H1 (cell line): Measurements from ENCODE around the gene SYT2. TPM values are rescaled to one million over a fixed set of nuclear protein-coding genes. Genes with fewer than 3 reads are reported as not detected.

Experiments
- CTCF ChIA-PET: fragments of 300-600 bp; sonication (Branson Sonifier 250); formaldehyde crosslinking; loops from one replicate; lab custom pipeline; 2021; ENCODE audit not compliant: partially characterized antibody; lab: Charles Lee
- POLR2A ChIA-PET: fragments of 300-600 bp; sonication (Branson Sonifier 250); formaldehyde crosslinking; loops from one replicate; lab custom pipeline; 2021; ENCODE audit warnings: inconsistent platforms; ENCODE audit not compliant: partially characterized antibody; lab: Charles Lee
- DNase-seq, 2 experiments: peaks; one replicate each; pipeline versions ENCODE4 v3.0.0 to v3.0.0-alpha.2; 2010 to 2022; ENCODE audit warnings: low spot score in 2 of 2, low read depth in 1 of 2, mixed read lengths in 1 of 2
- FAIRE-seq: peaks from 2 replicates; lab custom pipeline; 2011; peaks lifted over from hg19 to GRCh38; lab: Jason Lieb, UNC
- H2AFZ ChIP-seq: 2 replicates; pipeline ENCODE4 v1.8.1; 2012; ENCODE audit warnings: low read length, inconsistent platforms
- H2AK5ac ChIP-seq: 2 replicates; pipeline ENCODE4 v1.6.1; 2013; ENCODE audit warnings: low read depth, low read length
- H2BK120ac ChIP-seq: replicated peaks from 2 replicates; pipeline ENCODE3; 2013; ENCODE audit warnings: low read depth, low read length, inconsistent platforms
- H2BK12ac ChIP-seq: 2 replicates; pipeline ENCODE4 v1.6.1; 2013; ENCODE audit warnings: low read depth, low read length
- H2BK15ac ChIP-seq: 2 replicates; pipeline ENCODE4 v1.6.1; 2013; ENCODE audit warnings: low read length
- H2BK20ac ChIP-seq: 2 replicates; pipeline ENCODE4 v1.6.1; 2013; ENCODE audit warnings: low read length
- H2BK5ac ChIP-seq: 2 replicates; pipeline ENCODE4 v1.6.1; 2013; ENCODE audit warnings: low read depth, low read length
- H3K14ac ChIP-seq: 2 replicates; pipeline ENCODE4 v1.6.1; 2013; ENCODE audit warnings: inconsistent platforms; ENCODE audit not compliant: insufficient read length
- H3K18ac ChIP-seq: 2 replicates; pipeline ENCODE4 v1.6.1; 2013; ENCODE audit warnings: low read length; ENCODE audit errors: extremely low read depth
- H3K23ac ChIP-seq: 2 replicates; pipeline ENCODE4 v1.6.1; 2013; ENCODE audit warnings: inconsistent platforms; ENCODE audit not compliant: insufficient read length
- H3K23me2 ChIP-seq: 2 replicates; pipeline ENCODE4 v1.6.1; 2013; ENCODE audit warnings: low read depth, low read length
- H3K27ac ChIP-seq: 2 replicates; pipeline ENCODE4 v1.6.1; 2011; ENCODE audit warnings: low read depth, low read length, inconsistent platforms
- H3K27me3 ChIP-seq, 4 experiments: replicated peaks in 1 of 4; 1 replicate in 1 of 4; 2 replicates in 3 of 4; pipeline versions ENCODE4 v1.6.1 to v1.8.1; 2011 to 2013; ENCODE audit warnings: low read length in 3 of 4, mild to moderate bottlenecking in 3 of 4, inconsistent platforms in 2 of 4, mixed read lengths in 2 of 4, moderate library complexity in 1 of 4; ENCODE audit not compliant: control insufficient read depth in 3 of 4, insufficient read depth in 3 of 4; ENCODE audit errors: extremely low read depth in 1 of 4
- H3K36me3 ChIP-seq, 4 experiments: 2 replicates each; pipeline versions ENCODE4 v1.6.1 to v1.8.1; 2011 to 2013; ENCODE audit warnings: mild to moderate bottlenecking in 4 of 4, low read length in 3 of 4, moderate library complexity in 2 of 4, control low read depth in 1 of 4, inconsistent platforms in 1 of 4; ENCODE audit not compliant: insufficient read depth in 4 of 4, control insufficient read depth in 2 of 4
- H3K4ac ChIP-seq: replicated peaks from 2 replicates; pipeline ENCODE3; 2013; ENCODE audit warnings: low read length, low read depth, mixed read lengths, inconsistent platforms; ENCODE audit not compliant: insufficient read length
- H3K4me1 ChIP-seq, 4 experiments: replicated peaks in 1 of 4; 1 replicate in 1 of 4; 2 replicates in 3 of 4; pipeline versions ENCODE4 v1.6.1 to v1.8.1; 2011 to 2013; ENCODE audit warnings: low read length in 3 of 4, inconsistent platforms in 2 of 4, mixed read lengths in 1 of 4; ENCODE audit not compliant: insufficient read depth in 4 of 4, control insufficient read depth in 3 of 4
- H3K4me2 ChIP-seq, 2 experiments: 2 replicates each; pipeline versions ENCODE4 v1.6.1 to v1.8.1; 2011 to 2013; ENCODE audit warnings: low read depth in 2 of 2, low read length in 2 of 2, control low read depth in 1 of 2, inconsistent platforms in 1 of 2, mild to moderate bottlenecking in 1 of 2; ENCODE audit not compliant: insufficient read depth in 1 of 2
- H3K4me3 ChIP-seq, 4 experiments: fragments of 200-600, 300-600 bp in 1 of 4; sonication (generic), shearing (Covaris generic), sonication (Bioruptor Twin) in 1 of 4; 2 replicates each; pipeline versions ENCODE4 v1.5.1 to v1.8.1; 2011 to 2016; ENCODE audit warnings: low read length in 4 of 4, low read depth in 3 of 4, control low read depth in 2 of 4, inconsistent platforms in 2 of 4, mild to moderate bottlenecking in 2 of 4, mixed read lengths in 1 of 4, moderate library complexity in 1 of 4; ENCODE audit not compliant: insufficient read depth in 2 of 4; ENCODE audit errors: extremely low read depth in 1 of 4
- H3K56ac ChIP-seq: replicated peaks from 2 replicates; pipeline ENCODE3; 2013; ENCODE audit warnings: low read depth, mild to moderate bottlenecking, mixed read lengths, low read length, inconsistent platforms; ENCODE audit not compliant: insufficient read length
- H3K79me1 ChIP-seq: 2 replicates; pipeline ENCODE4 v1.6.1; 2013; ENCODE audit warnings: low read depth, low read length, control low read depth
- H3K79me2 ChIP-seq, 2 experiments: 2 replicates each; pipeline versions ENCODE4 v1.6.1 to v1.8.1; 2012 to 2013; ENCODE audit warnings: low read length in 2 of 2, mild to moderate bottlenecking in 2 of 2, inconsistent platforms in 1 of 2; ENCODE audit not compliant: insufficient read depth in 2 of 2, control insufficient read depth in 1 of 2
- H3K9ac ChIP-seq, 4 experiments: replicated peaks in 1 of 4; 1 replicate in 1 of 4; 2 replicates in 3 of 4; pipeline versions ENCODE4 v1.6.1 to v1.8.1; 2011 to 2013; ENCODE audit warnings: low read depth in 3 of 4, low read length in 3 of 4, control low read depth in 2 of 4, mild to moderate bottlenecking in 2 of 4, moderate library complexity in 2 of 4, inconsistent platforms in 1 of 4; ENCODE audit errors: extremely low read depth in 1 of 4
- H3K9me3 ChIP-seq, 2 experiments: 2 replicates each; pipeline versions ENCODE4 v1.6.1 to v1.8.1; 2012 to 2013; ENCODE audit warnings: mild to moderate bottlenecking in 2 of 2, moderate library complexity in 2 of 2, control low read depth in 1 of 2, inconsistent platforms in 1 of 2, low read depth in 1 of 2, low read length in 1 of 2, mixed read lengths in 1 of 2; ENCODE audit not compliant: insufficient read depth in 2 of 2
- H4K20me1 ChIP-seq, 2 experiments: replicated peaks in 1 of 2; 2 replicates each; pipeline versions ENCODE3 to v1.8.1; 2011 to 2013; ENCODE audit warnings: inconsistent platforms in 2 of 2, low read length in 2 of 2, mild to moderate bottlenecking in 1 of 2; ENCODE audit not compliant: insufficient read depth in 2 of 2, control insufficient read depth in 1 of 2
- H4K5ac ChIP-seq: 2 replicates; pipeline ENCODE4 v1.6.1; 2013; ENCODE audit warnings: low read length, low read depth, mixed read lengths, inconsistent platforms; ENCODE audit not compliant: insufficient read length
- H4K8ac ChIP-seq: 2 replicates; pipeline ENCODE4 v1.8.0; 2013; ENCODE audit warnings: mild to moderate bottlenecking, moderate library complexity, low read length, inconsistent platforms; ENCODE audit not compliant: insufficient read depth; ENCODE audit errors: extremely low read depth
- H4K91ac ChIP-seq: replicated peaks from 2 replicates; pipeline ENCODE3; 2013; ENCODE audit warnings: low read length, mixed read lengths, inconsistent platforms; ENCODE audit not compliant: insufficient read length
- BCL11A ChIP-seq, 2 experiments: IDR thresholded peaks; one replicate each; pipeline ENCODE4 v1.6.1; 2011; ENCODE audit warnings: low read depth in 2 of 2, low read length in 2 of 2, mild to moderate bottlenecking in 2 of 2
- CBX5 ChIP-seq: fragments of 300-800, 300-1000 bp; sonication (generic); IDR thresholded peaks from 2 replicates; pipeline ENCODE4 v1.7.1; 2016; ENCODE audit warnings: antibody characterized with exemption, low read length, low read depth
- CBX8 ChIP-seq: fragments of 300-800, 300-1000 bp; sonication (generic); IDR thresholded peaks from 2 replicates; pipeline ENCODE4 v1.7.1; 2016; ENCODE audit warnings: low read depth, low read length, borderline replicate concordance
- CEBPB ChIP-seq: IDR thresholded peaks from 2 replicates; pipeline ENCODE4 v1.6.1; 2012; ENCODE audit warnings: low read depth, low read length
- CTBP2 ChIP-seq: IDR thresholded peaks from 2 replicates; pipeline ENCODE4 v1.7.0; 2011; ENCODE audit warnings: borderline replicate concordance, mild to moderate bottlenecking, moderate library complexity, mixed read lengths, low read length; ENCODE audit not compliant: insufficient read depth, insufficient read length
- SP1 ChIP-seq: IDR thresholded peaks from 2 replicates; pipeline ENCODE4 v1.6.1; 2011; ENCODE audit warnings: low read depth, low read length
- YY1 ChIP-seq: IDR thresholded peaks from 2 replicates; pipeline ENCODE4 v1.6.1; 2011; ENCODE audit warnings: low read depth, mild to moderate bottlenecking, low read length
- WGBS, 2 experiments: shearing (Covaris generic) in 1 of 2; methylation state at CpG; one replicate each; pipeline versions ENCODE4 v1.1.6 to v1.1.7; 2013 to 2015; ENCODE audit warnings: low lambda C conversion rate in 2 of 2, mixed read lengths in 2 of 2, inconsistent platforms in 1 of 2, low coverage in 1 of 2, missing lambda C conversion rate in 1 of 2; ENCODE audit not compliant: insufficient replicate concordance in 2 of 2, insufficient coverage in 1 of 2, insufficient read length in 1 of 2; ENCODE audit errors: extremely low coverage in 1 of 2, missing lambda C conversion rate in 1 of 2; 5-methylcytosine and 5-hydroxymethylcytosine counted together
- polyA plus RNA-seq, 7 experiments: library from polyadenylated mRNA; depleted of rRNA in 3 of 7; stranded (reverse) in 5 of 7; unstranded in 2 of 7; fragments of >200 nt in 5 of 7; fragments of 200-250 nt in 2 of 7; gene quantifications; 1 replicate in 5 of 7; 2 replicates in 1 of 7; 4 replicates in 1 of 7; pipeline versions ENCODE4 v1.2.1 to v1.2.3, GENCODE V29; 2011 to 2013; ENCODE audit warnings: missing spikeins in 2 of 7, mixed read lengths in 2 of 7
- total RNA-seq: library from RNA; stranded (reverse); fragmentation: NEBNext Ultra II Directional; extraction: Animal tissue kit (Norgen Biotek cat#: 25700); gene quantifications from 2 replicates; pipeline ENCODE4 v1.2.1, GENCODE V29; 2021

The SYT2 gene
- total and polyA plus RNA-seq, 2 of the 8 experiments (the other 6 are each of a cell fraction or from before 2014, with no cell fraction given) = 2.8 to 11.0 TPM

- H4K8ac ChIP-seq = no peak overlapping the region
- H3K4me2 ChIP-seq = no peak overlapping the region
- no peak overlapping the region for H3K27ac ChIP-seq
- no peak overlapping the region for H3K56ac ChIP-seq
- H2AFZ ChIP-seq = no peak overlapping the region
- no peak overlapping the region for H2BK5ac ChIP-seq
- no peaks in the 10 kb centered on the region for H3K9me3 ChIP-seq
- H3K4ac ChIP-seq = no peak overlapping the region
- no peak overlapping the region for H2BK20ac ChIP-seq
- H2BK12ac ChIP-seq = no peak overlapping the region
- ChIA-PET POLR2A (interaction anchor here (0.8 to 1.4 kb wide), 2 partner anchors 72 to 132 kb away, joined by 3 to 4 read pairs; no protein-coding TSS in a partner anchor), CTCF (interaction anchor here (0.7 to 1.8 kb wide), 7 partner anchors 9 to 265 kb away, joined by 3 to 5 read pairs (median 4); no protein-coding TSS in a partner anchor)
- no peak for DNase-seq
- H3K4me1 ChIP-seq = no peaks in the 10 kb centered on the region
- 97% methylated on average over 4 of the region's 4 CpGs; no CpG with 5 or more reads in 1 of the 2 experiments for WGBS, 2 experiments
- peaks cover 4 to 8% of the 10 kb centered on the region in 2 experiments for H4K20me1 ChIP-seq
- no peak overlapping the region for H2AK5ac ChIP-seq
- H3K9ac ChIP-seq = no peak overlapping the region
- H3K14ac ChIP-seq = no peak overlapping the region
- H3K36me3 ChIP-seq = peaks cover 39 to 95% (median 73%) of the 10 kb centered on the region in 4 experiments
- no peak overlapping the region for H4K5ac ChIP-seq
- no peak overlapping the region for H3K4me3 ChIP-seq
- no peak overlapping the region for H3K18ac ChIP-seq
- no peak overlapping the region for H2BK120ac ChIP-seq
- TF ChIP-seq SP1 = no peak
- TF ChIP-seq YY1 = no peak
- TF ChIP-seq CBX5 = no peak
- no peak for TF ChIP-seq BCL11A (IDR thresholded peaks at IDR 0.05; ENCODE audit: low read depth in 2 of 2, low read length in 2 of 2)
- no peak for TF ChIP-seq CTBP2
- TF ChIP-seq CEBPB = no peak
- TF ChIP-seq CBX8 = no peak
- TF ChIP-seq, all 59 proteins: peak for 0
- no peaks in the 10 kb centered on the region for H3K79me1 ChIP-seq
- H3K23ac ChIP-seq = no peak overlapping the region
- H3K79me2 ChIP-seq = no peaks in the 10 kb centered on the region
- H2BK15ac ChIP-seq = no peak overlapping the region
- H3K23me2 ChIP-seq = no peaks in the 10 kb centered on the region
- no peak for FAIRE-seq
- H4K91ac ChIP-seq = no peak overlapping the region
- no peaks in the 10 kb centered on the region for H3K27me3 ChIP-seq
These were observed 18.7 kb upstream of the SYT2 start for GRCh38 chr1:202728951-202729350.
